SK-MEL-5 (cell line): Measurements from ENCODE around the gene COL27A1. TPM values are rescaled to one million over a fixed set of nuclear protein-coding genes. Genes with fewer than 3 reads are reported as not detected.

Experiments
- DNase-seq: peaks from one replicate; pipeline ENCODE4 v3.0.0-alpha.2; 2016; ENCODE audit warnings: low read depth, low spot score
- in situ Hi-C: cut with HindIII; loops from 2 replicates; pipeline ENCODE4 v1.10.0; 2016; ENCODE audit warnings: low sequenced_read_pairs, high pct_unique_total_duplicates, low pct_unique_long_range_greater_than_20kb
- total RNA-seq: library from RNA; depleted of rRNA; stranded (reverse); fragments of >200 nt; shearing (Covaris generic); gene quantifications from 2 replicates; pipeline ENCODE4 v1.2.3, GENCODE V29; 2014

Gene COL27A1
- total RNA-seq, 1 experiment from 2014 or later: 0.90 TPM

- DNase-seq: no peak
- in situ Hi-C loops: no loop called here
Measured at GRCh38 chr9:114258866-114259797, 103.8 kb downstream of the COL27A1 start.

GRCh38 chr9:114259798-114260523 lies 104.6 kb downstream of the COL27A1 start:
- in situ Hi-C loops: no loop called here
- DNase-seq: no peak

GRCh38 chr9:114261026-114261425 lies 105.7 kb downstream of the COL27A1 start:
- in situ Hi-C loops: no loop called here
- no peak for DNase-seq

- no peak for DNase-seq
- in situ Hi-C loops: no loop called here
Measured at GRCh38 chr9:114261987-114262386, 106.7 kb downstream of the COL27A1 start.

- in situ Hi-C loops: no loop called here
- DNase-seq: no peak
Measured at GRCh38 chr9:114263853-114264510, 108.6 kb downstream of the COL27A1 start.

- in situ Hi-C loops: no loop called here
- no peak for DNase-seq
Measured at GRCh38 chr9:114264806-114265550, 109.6 kb downstream of the COL27A1 start.

- in situ Hi-C loops: no loop called here
- DNase-seq: no peak
Measured at GRCh38 chr9:114266969-114267368, 111.6 kb downstream of the COL27A1 start.

- in situ Hi-C loops: no loop called here
- no peak for DNase-seq
Measured at GRCh38 chr9:114269023-114269422, 113.7 kb downstream of the COL27A1 start.

- no peak for DNase-seq
- in situ Hi-C loops: no loop called here
Measured at GRCh38 chr9:114270120-114270975, 115.0 kb downstream of the COL27A1 start.

- in situ Hi-C loops: no loop called here
Measured at GRCh38 chr9:114271556-114272510, 116.5 kb downstream of the COL27A1 start.

GRCh38 chr9:114272739-114273431 lies 117.5 kb downstream of the COL27A1 start:
- DNase-seq: no peak
- in situ Hi-C loops: no loop called here

More at GRCh38 chr9:114271556-114272510, 116.5 kb downstream of the COL27A1 start:
- peak; percentile 62 for DNase-seq

GRCh38 chr9:114273461-114273881 lies 118.1 kb downstream of the COL27A1 start:
- DNase-seq: no peak
- in situ Hi-C loops: no loop called here

- no peak for DNase-seq
- in situ Hi-C loops: no loop called here
Measured at GRCh38 chr9:114274217-114274616, 118.9 kb downstream of the COL27A1 start.

- no peak for DNase-seq
- in situ Hi-C loops: no loop called here
Measured at GRCh38 chr9:114275246-114276004, 120.1 kb downstream of the COL27A1 start.
